ENCODE results near the gene SMAD9. TPM values are rescaled to one million over a fixed set of nuclear protein-coding genes. Genes with fewer than 3 reads are reported as not detected.
A peak's percentile ranks its signal among the peaks of the same experiment; 100 is the strongest.

SMAD9 gene
- total and polyA plus RNA-seq, 2 of the 4 experiments (the other 2 are of a cell fraction), result 3.2 to 4.8 TPM

DNA sequence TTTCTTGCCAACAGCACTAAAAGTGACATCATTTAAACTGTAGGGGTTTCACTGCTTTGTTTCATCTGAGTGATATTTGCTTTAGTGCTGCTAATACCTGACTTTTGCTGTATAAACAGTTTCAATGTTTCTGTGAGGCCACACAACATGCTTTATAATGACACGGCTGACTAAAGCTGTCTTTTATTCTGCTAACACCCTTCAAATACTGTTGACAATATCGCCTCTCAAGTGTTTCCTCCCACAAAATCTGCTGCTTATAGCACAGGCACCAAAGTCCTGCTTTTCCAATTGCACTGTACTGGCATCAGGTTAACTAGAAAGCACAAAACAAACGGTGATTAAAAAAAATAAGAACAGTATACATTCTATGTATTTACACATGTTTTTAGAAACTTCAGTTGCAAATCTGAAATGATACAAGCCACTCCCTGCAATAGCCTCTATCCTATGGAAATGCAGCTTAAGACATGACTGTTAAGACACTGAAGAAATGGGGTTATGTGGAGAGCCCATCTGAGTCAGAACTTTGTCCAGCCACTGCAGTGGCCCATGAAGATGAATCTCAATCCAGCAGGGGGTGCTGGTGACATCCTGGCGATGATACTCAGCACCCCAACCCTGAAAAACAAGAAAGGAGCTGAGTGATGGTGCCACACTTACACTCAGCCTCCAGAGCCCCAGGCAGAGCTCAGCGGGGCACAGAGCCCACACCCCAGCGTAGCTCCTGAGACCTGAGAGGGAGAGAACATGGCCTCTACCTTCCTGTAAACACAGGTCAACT, 71.6 kb downstream of the SMAD9 start:
- H3K4me2 ChIP-seq (ENCODE audit: low read depth, low read length), result no peak overlapping the region
- in situ Hi-C loops (cut with MboI; ENCODE audit: low sequenced_read_pairs) (loop anchor here (25.0 kb wide), 1 partner anchor 764 kb away; no protein-coding TSS in a partner anchor), intact Hi-C loops (cut with micrococcal nuclease) (no loop called here), dilution Hi-C loops (cut with HindIII; ENCODE audit: low sequenced_read_pairs, unreplicated experiment) (no loop called here)
- ChIA-PET POLR2A (ENCODE audit: unreplicated experiment) (no interaction called here), CTCF (interaction anchor here (0.6 to 1.2 kb wide), 5 partner anchors 10 to 112 kb away, joined by 3 to 4 read pairs (median 3); no protein-coding TSS in a partner anchor)
- BruUV-seq (replicated peaks), result no TSS peak
- no peak overlapping the region for H2BK120ac ChIP-seq (ENCODE audit: low read depth, low read length)
- TF ChIP-seq FOS (IDR thresholded peaks at IDR 0.05; ENCODE audit: low read depth, low read length) (no peak), CTCF (conservative IDR thresholded peaks at IDR 0.05; ENCODE audit: low read depth, low read length) (peak; percentile 27), RFX5 (IDR thresholded peaks at IDR 0.05; ENCODE audit: low read depth, low read length) (no peak), CHD1 (IDR thresholded peaks at IDR 0.05; ENCODE audit: low read depth, low read length) (no peak), MAFK (IDR thresholded peaks at IDR 0.05; ENCODE audit: low read depth, low read length) (no peak)
- TF ChIP-seq, protein P1, sequence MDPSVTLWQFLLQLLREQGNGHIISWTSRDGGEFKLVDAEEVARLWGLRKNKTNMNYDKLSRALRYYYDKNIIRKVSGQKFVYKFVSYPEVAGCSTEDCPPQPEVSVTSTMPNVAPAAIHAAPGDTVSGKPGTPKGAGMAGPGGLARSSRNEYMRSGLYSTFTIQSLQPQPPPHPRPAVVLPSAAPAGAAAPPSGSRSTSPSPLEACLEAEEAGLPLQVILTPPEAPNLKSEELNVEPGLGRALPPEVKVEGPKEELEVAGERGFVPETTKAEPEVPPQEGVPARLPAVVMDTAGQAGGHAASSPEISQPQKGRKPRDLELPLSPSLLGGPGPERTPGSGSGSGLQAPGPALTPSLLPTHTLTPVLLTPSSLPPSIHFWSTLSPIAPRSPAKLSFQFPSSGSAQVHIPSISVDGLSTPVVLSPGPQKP (IDR thresholded peaks at IDR 0.05; ENCODE audit: borderline replicate concordance, low read depth, low read length), result no peak
- H3K18ac ChIP-seq (ENCODE audit: low read depth, low read length), result no peak overlapping the region
- WGBS, 2 experiments (ENCODE audit: extremely low coverage in 2 of 2, insufficient read length in 1 of 2), result 50% methylated on average over 4 of the region's 6 CpGs; no CpG with 5 or more reads in 1 of the 2 experiments
- H3K9ac ChIP-seq (ENCODE audit: low read depth, low read length), result no peak overlapping the region
- no peak overlapping the region for H3K23ac ChIP-seq (ENCODE audit: low read depth, low read length)
- H3K9me1 ChIP-seq (ENCODE audit: insufficient read depth, low read length), result no peaks in the 10 kb centered on the region
- no peak overlapping the region for H2AK5ac ChIP-seq (ENCODE audit: low read depth, low read length)
- ATAC-seq (ENCODE audit: low read depth), result peak; percentile 79
- 0 out of 4 replicates have a peak, but pooled peaks cover 0 to 2% of the 10 kb centered on the region in 2 experiments for H3K79me1 ChIP-seq (ENCODE audit: low read depth in 1 of 2, low read length in 2 of 2)
- no peaks in the 10 kb centered on the region for H3K4me1 ChIP-seq (ENCODE audit: control insufficient read depth, insufficient read depth, low read length)
- no peaks in the 10 kb centered on the region for H3K27me3 ChIP-seq (ENCODE audit: control insufficient read depth, insufficient read depth, low read length)
- H3K4ac ChIP-seq (ENCODE audit: low read depth, low read length), result no peak overlapping the region
- no peak overlapping the region for H3K14ac ChIP-seq (replicated peaks; ENCODE audit: low read depth, low read length)
- H3K56ac ChIP-seq (ENCODE audit: extremely low read depth, insufficient read depth, low read length), result no peak overlapping the region
- no peak overlapping the region for H2BK5ac ChIP-seq (ENCODE audit: low read depth, low read length, poor library complexity, severe bottlenecking)
- H3K9me3 ChIP-seq (ENCODE audit: control insufficient read depth, insufficient read depth, low read length), result no peaks in the 10 kb centered on the region
- H3K4me3 ChIP-seq (ENCODE audit: insufficient read depth, low read depth, low read length), result no peak overlapping the region
- DNase-seq, result peak; percentile 19
- no peak overlapping the region for H4K8ac ChIP-seq (ENCODE audit: low read depth in 2 of 2, low read length in 2 of 2)
- no peak overlapping the region for H2BK15ac ChIP-seq (ENCODE audit: low read depth, low read length)
- no peak overlapping the region for H4K5ac ChIP-seq (ENCODE audit: low read depth, low read length)
- no peak overlapping the region for H2BK20ac ChIP-seq (ENCODE audit: low read depth, low read length)
- no peak overlapping the region for H3K27ac ChIP-seq (ENCODE audit: insufficient read depth, low read length)
- no peak overlapping the region for H2AK9ac ChIP-seq (replicated peaks; ENCODE audit: low read depth, low read length, poor library complexity)
- no peak overlapping the region for H4K91ac ChIP-seq (ENCODE audit: insufficient read depth, low read depth, low read length)
- no peaks in the 10 kb centered on the region; the same call in 1 of the 2 replicates for H4K20me1 ChIP-seq (ENCODE audit: insufficient read depth, low read length)
- H3K36me3 ChIP-seq (ENCODE audit: control insufficient read depth, insufficient read depth, low read length), result peaks cover 17% of the 10 kb centered on the region
- H2AFZ ChIP-seq (replicated peaks; ENCODE audit: low read length, poor library complexity), result no peak overlapping the region
